H1 (cell line): ENCODE data around the gene CSAD. TPM values are rescaled to one million over a fixed set of nuclear protein-coding genes. Genes with fewer than 3 reads are reported as not detected.
A peak's percentile ranks its signal among the peaks of the same experiment; 100 is the strongest.

Experiments
- CTCF ChIA-PET: fragments of 300-600 bp; sonication (Branson Sonifier 250); formaldehyde crosslinking; loops from one replicate; lab custom pipeline; 2021; ENCODE audit not compliant: partially characterized antibody; lab: Charles Lee
- POLR2A ChIA-PET: fragments of 300-600 bp; sonication (Branson Sonifier 250); formaldehyde crosslinking; loops from one replicate; lab custom pipeline; 2021; ENCODE audit warnings: inconsistent platforms; ENCODE audit not compliant: partially characterized antibody; lab: Charles Lee
- DNase-seq, 2 experiments: peaks; one replicate each; pipeline versions ENCODE4 v3.0.0 to v3.0.0-alpha.2; 2010 to 2022; ENCODE audit warnings: low spot score in 2 of 2, low read depth in 1 of 2, mixed read lengths in 1 of 2
- FAIRE-seq: peaks from 2 replicates; lab custom pipeline; 2011; peaks lifted over from hg19 to GRCh38; lab: Jason Lieb, UNC
- H2AFZ ChIP-seq: 2 replicates; pipeline ENCODE4 v1.8.1; 2012; ENCODE audit warnings: low read length, inconsistent platforms
- H2AK5ac ChIP-seq: 2 replicates; pipeline ENCODE4 v1.6.1; 2013; ENCODE audit warnings: low read depth, low read length
- H2BK120ac ChIP-seq: replicated peaks from 2 replicates; pipeline ENCODE3; 2013; ENCODE audit warnings: low read depth, low read length, inconsistent platforms
- H2BK12ac ChIP-seq: 2 replicates; pipeline ENCODE4 v1.6.1; 2013; ENCODE audit warnings: low read depth, low read length
- H2BK15ac ChIP-seq: 2 replicates; pipeline ENCODE4 v1.6.1; 2013; ENCODE audit warnings: low read length
- H2BK20ac ChIP-seq: 2 replicates; pipeline ENCODE4 v1.6.1; 2013; ENCODE audit warnings: low read length
- H2BK5ac ChIP-seq: 2 replicates; pipeline ENCODE4 v1.6.1; 2013; ENCODE audit warnings: low read depth, low read length
- H3K14ac ChIP-seq: 2 replicates; pipeline ENCODE4 v1.6.1; 2013; ENCODE audit warnings: inconsistent platforms; ENCODE audit not compliant: insufficient read length
- H3K18ac ChIP-seq: 2 replicates; pipeline ENCODE4 v1.6.1; 2013; ENCODE audit warnings: low read length; ENCODE audit errors: extremely low read depth
- H3K23ac ChIP-seq: 2 replicates; pipeline ENCODE4 v1.6.1; 2013; ENCODE audit warnings: inconsistent platforms; ENCODE audit not compliant: insufficient read length
- H3K23me2 ChIP-seq: 2 replicates; pipeline ENCODE4 v1.6.1; 2013; ENCODE audit warnings: low read depth, low read length
- H3K27ac ChIP-seq: 2 replicates; pipeline ENCODE4 v1.6.1; 2011; ENCODE audit warnings: low read depth, low read length, inconsistent platforms
- H3K27me3 ChIP-seq, 4 experiments: replicated peaks in 1 of 4; 1 replicate in 1 of 4; 2 replicates in 3 of 4; pipeline versions ENCODE4 v1.6.1 to v1.8.1; 2011 to 2013; ENCODE audit warnings: low read length in 3 of 4, mild to moderate bottlenecking in 3 of 4, inconsistent platforms in 2 of 4, mixed read lengths in 2 of 4, moderate library complexity in 1 of 4; ENCODE audit not compliant: control insufficient read depth in 3 of 4, insufficient read depth in 3 of 4; ENCODE audit errors: extremely low read depth in 1 of 4
- H3K36me3 ChIP-seq, 4 experiments: 2 replicates each; pipeline versions ENCODE4 v1.6.1 to v1.8.1; 2011 to 2013; ENCODE audit warnings: mild to moderate bottlenecking in 4 of 4, low read length in 3 of 4, moderate library complexity in 2 of 4, control low read depth in 1 of 4, inconsistent platforms in 1 of 4; ENCODE audit not compliant: insufficient read depth in 4 of 4, control insufficient read depth in 2 of 4
- H3K4ac ChIP-seq: replicated peaks from 2 replicates; pipeline ENCODE3; 2013; ENCODE audit warnings: low read length, low read depth, mixed read lengths, inconsistent platforms; ENCODE audit not compliant: insufficient read length
- H3K4me1 ChIP-seq, 4 experiments: replicated peaks in 1 of 4; 1 replicate in 1 of 4; 2 replicates in 3 of 4; pipeline versions ENCODE4 v1.6.1 to v1.8.1; 2011 to 2013; ENCODE audit warnings: low read length in 3 of 4, inconsistent platforms in 2 of 4, mixed read lengths in 1 of 4; ENCODE audit not compliant: insufficient read depth in 4 of 4, control insufficient read depth in 3 of 4
- H3K4me2 ChIP-seq, 2 experiments: 2 replicates each; pipeline versions ENCODE4 v1.6.1 to v1.8.1; 2011 to 2013; ENCODE audit warnings: low read depth in 2 of 2, low read length in 2 of 2, control low read depth in 1 of 2, inconsistent platforms in 1 of 2, mild to moderate bottlenecking in 1 of 2; ENCODE audit not compliant: insufficient read depth in 1 of 2
- H3K4me3 ChIP-seq, 4 experiments: fragments of 200-600, 300-600 bp in 1 of 4; sonication (generic), shearing (Covaris generic), sonication (Bioruptor Twin) in 1 of 4; 2 replicates each; pipeline versions ENCODE4 v1.5.1 to v1.8.1; 2011 to 2016; ENCODE audit warnings: low read length in 4 of 4, low read depth in 3 of 4, control low read depth in 2 of 4, inconsistent platforms in 2 of 4, mild to moderate bottlenecking in 2 of 4, mixed read lengths in 1 of 4, moderate library complexity in 1 of 4; ENCODE audit not compliant: insufficient read depth in 2 of 4; ENCODE audit errors: extremely low read depth in 1 of 4
- H3K56ac ChIP-seq: replicated peaks from 2 replicates; pipeline ENCODE3; 2013; ENCODE audit warnings: low read depth, mild to moderate bottlenecking, mixed read lengths, low read length, inconsistent platforms; ENCODE audit not compliant: insufficient read length
- H3K79me1 ChIP-seq: 2 replicates; pipeline ENCODE4 v1.6.1; 2013; ENCODE audit warnings: low read depth, low read length, control low read depth
- H3K79me2 ChIP-seq, 2 experiments: 2 replicates each; pipeline versions ENCODE4 v1.6.1 to v1.8.1; 2012 to 2013; ENCODE audit warnings: low read length in 2 of 2, mild to moderate bottlenecking in 2 of 2, inconsistent platforms in 1 of 2; ENCODE audit not compliant: insufficient read depth in 2 of 2, control insufficient read depth in 1 of 2
- H3K9ac ChIP-seq, 4 experiments: replicated peaks in 1 of 4; 1 replicate in 1 of 4; 2 replicates in 3 of 4; pipeline versions ENCODE4 v1.6.1 to v1.8.1; 2011 to 2013; ENCODE audit warnings: low read depth in 3 of 4, low read length in 3 of 4, control low read depth in 2 of 4, mild to moderate bottlenecking in 2 of 4, moderate library complexity in 2 of 4, inconsistent platforms in 1 of 4; ENCODE audit errors: extremely low read depth in 1 of 4
- H3K9me3 ChIP-seq, 2 experiments: 2 replicates each; pipeline versions ENCODE4 v1.6.1 to v1.8.1; 2012 to 2013; ENCODE audit warnings: mild to moderate bottlenecking in 2 of 2, moderate library complexity in 2 of 2, control low read depth in 1 of 2, inconsistent platforms in 1 of 2, low read depth in 1 of 2, low read length in 1 of 2, mixed read lengths in 1 of 2; ENCODE audit not compliant: insufficient read depth in 2 of 2
- H4K20me1 ChIP-seq, 2 experiments: replicated peaks in 1 of 2; 2 replicates each; pipeline versions ENCODE3 to v1.8.1; 2011 to 2013; ENCODE audit warnings: inconsistent platforms in 2 of 2, low read length in 2 of 2, mild to moderate bottlenecking in 1 of 2; ENCODE audit not compliant: insufficient read depth in 2 of 2, control insufficient read depth in 1 of 2
- H4K5ac ChIP-seq: 2 replicates; pipeline ENCODE4 v1.6.1; 2013; ENCODE audit warnings: low read length, low read depth, mixed read lengths, inconsistent platforms; ENCODE audit not compliant: insufficient read length
- H4K8ac ChIP-seq: 2 replicates; pipeline ENCODE4 v1.8.0; 2013; ENCODE audit warnings: mild to moderate bottlenecking, moderate library complexity, low read length, inconsistent platforms; ENCODE audit not compliant: insufficient read depth; ENCODE audit errors: extremely low read depth
- H4K91ac ChIP-seq: replicated peaks from 2 replicates; pipeline ENCODE3; 2013; ENCODE audit warnings: low read length, mixed read lengths, inconsistent platforms; ENCODE audit not compliant: insufficient read length
- CREB1 ChIP-seq: IDR thresholded peaks from 2 replicates; pipeline ENCODE4 v1.6.1; 2012; ENCODE audit warnings: inconsistent platforms
- CTCF ChIP-seq, 3 experiments: IDR thresholded peaks; 1 replicate in 2 of 3; 2 replicates in 1 of 3; pipeline versions ENCODE4 v1.5.1 to v1.6.1; 2011; ENCODE audit warnings: low read length in 3 of 3, mild to moderate bottlenecking in 3 of 3, inconsistent platforms in 2 of 3, low read depth in 1 of 3, moderate library complexity in 1 of 3; ENCODE audit not compliant: insufficient read depth in 1 of 3; ENCODE audit errors: control extremely low read depth in 1 of 3
- GABPA ChIP-seq: IDR thresholded peaks from 2 replicates; pipeline ENCODE4 v1.6.1; 2011; ENCODE audit warnings: mild to moderate bottlenecking, low read length, moderate library complexity, borderline replicate concordance; ENCODE audit not compliant: insufficient read depth
- MAX ChIP-seq: IDR thresholded peaks from 2 replicates; pipeline ENCODE4 v1.6.1; 2012; ENCODE audit warnings: inconsistent platforms
- SAP30 ChIP-seq: fragments of 300-600 bp; sonication (generic); IDR thresholded peaks from 2 replicates; pipeline ENCODE4 v1.7.1; 2012; ENCODE audit warnings: low read length, moderate library complexity, mild to moderate bottlenecking, inconsistent platforms; ENCODE audit not compliant: insufficient read depth, insufficient replicate concordance
- SIN3A ChIP-seq, 2 experiments: IDR thresholded peaks in 1 of 2; conservative IDR thresholded peaks in 1 of 2; 2 replicates each; pipeline ENCODE4 v1.6.1; 2011 to 2012; ENCODE audit warnings: low read length in 2 of 2, improper control_type of control experiment in 1 of 2, low read depth in 1 of 2, mild to moderate bottlenecking in 1 of 2
- SP1 ChIP-seq: IDR thresholded peaks from 2 replicates; pipeline ENCODE4 v1.6.1; 2011; ENCODE audit warnings: low read depth, low read length
- ZNF274 ChIP-seq: IDR thresholded peaks from 2 replicates; pipeline ENCODE4 v1.7.0; 2012; ENCODE audit warnings: low read length, borderline replicate concordance; ENCODE audit errors: extremely low read depth
- WGBS, 2 experiments: shearing (Covaris generic) in 1 of 2; methylation state at CpG; one replicate each; pipeline versions ENCODE4 v1.1.6 to v1.1.7; 2013 to 2015; ENCODE audit warnings: low lambda C conversion rate in 2 of 2, mixed read lengths in 2 of 2, inconsistent platforms in 1 of 2, low coverage in 1 of 2, missing lambda C conversion rate in 1 of 2; ENCODE audit not compliant: insufficient replicate concordance in 2 of 2, insufficient coverage in 1 of 2, insufficient read length in 1 of 2; ENCODE audit errors: extremely low coverage in 1 of 2, missing lambda C conversion rate in 1 of 2; 5-methylcytosine and 5-hydroxymethylcytosine counted together
- polyA plus RNA-seq, 7 experiments: library from polyadenylated mRNA; depleted of rRNA in 3 of 7; stranded (reverse) in 5 of 7; unstranded in 2 of 7; fragments of >200 nt in 5 of 7; fragments of 200-250 nt in 2 of 7; gene quantifications; 1 replicate in 5 of 7; 2 replicates in 1 of 7; 4 replicates in 1 of 7; pipeline versions ENCODE4 v1.2.1 to v1.2.3, GENCODE V29; 2011 to 2013; ENCODE audit warnings: missing spikeins in 2 of 7, mixed read lengths in 2 of 7
- total RNA-seq: library from RNA; stranded (reverse); fragmentation: NEBNext Ultra II Directional; extraction: Animal tissue kit (Norgen Biotek cat#: 25700); gene quantifications from 2 replicates; pipeline ENCODE4 v1.2.1, GENCODE V29; 2021

The CSAD gene
- total and polyA plus RNA-seq, 2 of the 8 experiments (the other 6 are each of a cell fraction or from before 2014, with no cell fraction given): 8.8 to 11.3 TPM

GRCh38 chr12:53213348-53213747 is 32.6 kb upstream of the CSAD start:
- peak overlapping the region; percentile 91; the same call in 1 of the 2 replicates for H2BK12ac ChIP-seq
- TF ChIP-seq SIN3A (conservative IDR thresholded peaks at IDR 0.05 in 1 of 2, IDR thresholded peaks at IDR 0.05 in 1 of 2; ENCODE audit: low read depth in 1 of 2, low read length in 2 of 2) (peak in 1 of 2 experiments; percentile 78; a peak in 2 of 4 replicates), CREB1 (no peak; the same call in 1 of the 2 replicates), CTCF (IDR thresholded peaks at IDR 0.05; ENCODE audit: control extremely low read depth in 1 of 3, insufficient read depth in 1 of 3, low read depth in 1 of 3, low read length in 3 of 3) (peak in 2 of 3 experiments; percentile 96 to 97; a peak in 3 of 4 replicates), SAP30 (no peak), GABPA (0 out of 2 replicates have a peak, but pooled peaks have one; percentile 38), SP1 (no peak), MAX (peak; percentile 62; the same call in 1 of the 2 replicates), ZNF274 (no peak)

More at GRCh38 chr12:53213348-53213747, 32.6 kb upstream of the CSAD start:
- no peak overlapping the region for H3K27ac ChIP-seq
- peak overlapping the region; percentile 40; the same call in 1 of the 2 replicates for H3K18ac ChIP-seq
- H2AK5ac ChIP-seq: no peak overlapping the region
- no peak for FAIRE-seq
- no peak overlapping the region for H3K4me3 ChIP-seq
- peaks cover 20 to 45% (median 31%) of the 10 kb centered on the region in 4 experiments for H3K36me3 ChIP-seq
- H3K9ac ChIP-seq: no peak overlapping the region
- WGBS, 2 experiments: 32% methylated on average over 14 of the region's 14 CpGs; no CpG with 5 or more reads in 1 of the 2 experiments
- no peaks in the 10 kb centered on the region for H3K27me3 ChIP-seq
- no peak overlapping the region for H2AFZ ChIP-seq
- no peaks in the 10 kb centered on the region for H3K9me3 ChIP-seq
- peaks cover 2 to 4% of the 10 kb centered on the region in 2 experiments for H4K20me1 ChIP-seq
- no peak overlapping the region for H4K5ac ChIP-seq
- no peak overlapping the region for H2BK15ac ChIP-seq
- peaks cover 12% of the 10 kb centered on the region for H3K23me2 ChIP-seq
- H3K4me1 ChIP-seq: peaks cover 21 to 45% (median 35%) of the 10 kb centered on the region in 4 experiments
- H3K56ac ChIP-seq: no peak overlapping the region
- POLR2A ChIA-PET: interaction anchor here (0.6 to 13.6 kb wide), 15 partner anchors 14 to 249 kb away, joined by 3 to 151 read pairs (median 5); partner anchors contain the start of genes ESPL1, MYG1, PFDN5 and RARG
- H4K91ac ChIP-seq: peak overlapping the region; percentile 34
- peak in 1 of 2 experiments; percentile 96 for DNase-seq
- H3K79me1 ChIP-seq: peaks cover 11% of the 10 kb centered on the region
- peak overlapping the region; percentile 74; the same call in 1 of the 2 replicates for H2BK5ac ChIP-seq
- CTCF ChIA-PET: interaction anchor here (0.7 to 22.3 kb wide), 22 partner anchors 10 to 514 kb away, joined by 3 to 654 read pairs (median 9); partner anchors contain the start of genes AAAS, CALCOCO1, CSAD and ESPL1
- no peak overlapping the region; the same call in 1 of the 2 replicates for H4K8ac ChIP-seq
- no peak overlapping the region for H3K14ac ChIP-seq
- H2BK20ac ChIP-seq: peak overlapping the region; percentile 88; the same call in 1 of the 2 replicates
- peaks cover 12 to 24% of the 10 kb centered on the region in 2 experiments for H3K79me2 ChIP-seq
- no peak overlapping the region for H3K4ac ChIP-seq
- H3K23ac ChIP-seq: no peak overlapping the region
- no peak overlapping the region for H3K4me2 ChIP-seq
- H2BK120ac ChIP-seq: no peak overlapping the region
